HepG2 (cell line): ENCODE measurements around the gene NISCH. TPM values are rescaled to one million over a fixed set of nuclear protein-coding genes. Genes with fewer than 3 reads are reported as not detected.

Experiments
- ATF7 ChIP-seq, 2 experiments: fragments of 450-650 bp in 1 of 2; sonication (generic) in 1 of 2; formaldehyde crosslinking in 1 of 2; IDR thresholded peaks; 2 replicates each; pipeline versions ENCODE4 v1.4.0 to v1.6.1; 2016 to 2020; ENCODE audit warnings: antibody characterized with exemption in 1 of 2, mild to moderate bottlenecking in 1 of 2, missing genetic modification reagents in 1 of 2
- CBX2 ChIP-seq, 2 experiments: fragments of 200-600 bp in 1 of 2; sonication (generic); formaldehyde crosslinking in 1 of 2; IDR thresholded peaks; 2 replicates each; pipeline versions ENCODE4 v1.7.0 to v1.8.1; 2018 to 2022; ENCODE audit warnings: low read depth in 2 of 2, low read length in 1 of 2, mild to moderate bottlenecking in 1 of 2, missing genetic modification reagents in 1 of 2
- CBX5 ChIP-seq: sonication (generic); formaldehyde crosslinking; IDR thresholded peaks from 2 replicates; pipeline ENCODE4 v1.4.0; 2020; ENCODE audit warnings: missing genetic modification reagents, borderline replicate concordance
- FOXK2 ChIP-seq: fragments of 450-650 bp; IDR thresholded peaks from 2 replicates; pipeline ENCODE4 v1.6.1; 2016
- HDAC2 ChIP-seq: sonication (generic); formaldehyde crosslinking; IDR thresholded peaks from 2 replicates; pipeline ENCODE4 v1.4.0; 2020; ENCODE audit warnings: missing genetic modification reagents
- HOXD1 ChIP-seq: sonication (generic); formaldehyde crosslinking; IDR thresholded peaks from 2 replicates; pipeline ENCODE4 v1.5.0; 2020; ENCODE audit warnings: missing genetic modification reagents
- KDM3A ChIP-seq: IDR thresholded peaks from 2 replicates; pipeline ENCODE4 v1.6.1; 2018; ENCODE audit warnings: low read depth, missing compliant biosample characterization
- KDM6A ChIP-seq: IDR thresholded peaks from 2 replicates; pipeline ENCODE4 v1.6.1; 2016; ENCODE audit warnings: low read depth
- MAF1 ChIP-seq: sonication (generic); formaldehyde crosslinking; IDR thresholded peaks from 2 replicates; pipeline ENCODE4 v1.5.0; 2020; ENCODE audit warnings: missing genetic modification reagents, borderline replicate concordance
- MEIS2 ChIP-seq: sonication (generic); formaldehyde crosslinking; IDR thresholded peaks from 2 replicates; pipeline ENCODE4 v1.9.0; 2021; ENCODE audit warnings: mild to moderate bottlenecking, missing genetic modification reagents
- NCOA5 ChIP-seq: sonication (generic); formaldehyde crosslinking; IDR thresholded peaks from 2 replicates; pipeline ENCODE4 v1.4.0; 2020; ENCODE audit warnings: missing genetic modification reagents
- NONO ChIP-seq, 2 experiments: fragments of 450-650 bp in 1 of 2; sonication (generic) in 1 of 2; formaldehyde crosslinking in 1 of 2; IDR thresholded peaks in 1 of 2; conservative IDR thresholded peaks in 1 of 2; 2 replicates each; pipeline versions ENCODE4 v1.6.1 to v1.8.0; 2017 to 2022; ENCODE audit warnings: mild to moderate bottlenecking in 1 of 2, missing genetic modification reagents in 1 of 2, moderate library complexity in 1 of 2
- SNAI1 ChIP-seq: sonication (generic); formaldehyde crosslinking; IDR thresholded peaks from 2 replicates; pipeline ENCODE4 v1.5.0; 2020; ENCODE audit warnings: mild to moderate bottlenecking, missing genetic modification reagents, borderline replicate concordance
- SRF ChIP-seq: IDR thresholded peaks from 2 replicates; pipeline ENCODE4 v1.6.1; 2011; ENCODE audit warnings: mild to moderate bottlenecking, low read depth, low read length, moderate library complexity
- STAG1 ChIP-seq: sonication (generic); formaldehyde crosslinking; IDR thresholded peaks from 2 replicates; pipeline ENCODE4 v1.4.0; 2020; ENCODE audit warnings: missing genetic modification reagents
- ZFP36L2 ChIP-seq: sonication (generic); formaldehyde crosslinking; IDR thresholded peaks from 2 replicates; pipeline ENCODE4 v1.4.0; 2020; ENCODE audit warnings: missing genetic modification reagents
- ZFX ChIP-seq: sonication (generic); formaldehyde crosslinking; IDR thresholded peaks from 2 replicates; pipeline ENCODE4 v1.4.0; 2020; ENCODE audit warnings: mild to moderate bottlenecking, low read depth, missing genetic modification reagents, moderate library complexity
- ZNF263 ChIP-seq: sonication (generic); formaldehyde crosslinking; IDR thresholded peaks from 2 replicates; pipeline ENCODE4 v1.4.0; 2020; ENCODE audit warnings: missing genetic modification reagents
- ZNF337 ChIP-seq: sonication (generic); formaldehyde crosslinking; IDR thresholded peaks from 2 replicates; pipeline ENCODE4 v1.5.1; 2020; ENCODE audit warnings: missing genetic modification reagents, low read depth, mild to moderate bottlenecking, borderline replicate concordance
- ZNF550 ChIP-seq: sonication (generic); formaldehyde crosslinking; IDR thresholded peaks from 2 replicates; pipeline ENCODE4 v1.4.0; 2020; ENCODE audit warnings: mild to moderate bottlenecking, missing genetic modification reagents, borderline replicate concordance
- ZNF670 ChIP-seq: sonication (generic); formaldehyde crosslinking; IDR thresholded peaks from 2 replicates; pipeline ENCODE4 v1.8.0; 2022; ENCODE audit warnings: mild to moderate bottlenecking, missing genetic modification reagents, borderline replicate concordance
- ZNF850 ChIP-seq: sonication (generic); formaldehyde crosslinking; conservative IDR thresholded peaks from 2 replicates; pipeline ENCODE4 v1.9.0; 2021; ENCODE audit warnings: mild to moderate bottlenecking, missing genetic modification reagents
- polyA plus RNA-seq, 8 experiments: library from polyadenylated mRNA; depleted of rRNA in 3 of 8; stranded (reverse) in 7 of 8; unstranded in 1 of 8; fragments of >200 nt; fragmentation: Illumina TruSeq in 4 of 8; extraction: Trizol in 4 of 8; gene quantifications; 2 replicates each; pipeline versions ENCODE4 v1.2.1 to v1.2.3, GENCODE V29; 2011 to 2016; ENCODE audit warnings: low read depth in 4 of 8, missing spikeins in 1 of 8, mixed read lengths in 1 of 8; ENCODE audit not compliant: insufficient read depth in 1 of 8
- total RNA-seq, 5 experiments: library from RNA; depleted of rRNA; stranded (reverse); fragments of >200 nt; fragmentation: Illumina TruSeq; extraction: Trizol; gene quantifications; 2 replicates each; pipeline ENCODE4 v1.2.3, GENCODE V29; 2016; ENCODE audit warnings: low read depth in 1 of 5
- TF ChIP-seq, protein P1 (sequence below): IDR thresholded peaks from 2 replicates; pipeline ENCODE4 v1.6.1; 2018; ENCODE audit warnings: missing genetic modification reagents, mild to moderate bottlenecking, missing compliant biosample characterization
- TF ChIP-seq, protein P2 (sequence below), 2 experiments: fragments of 450-650 bp in 1 of 2; sonication (generic) in 1 of 2; formaldehyde crosslinking; IDR thresholded peaks; 2 replicates each; pipeline versions ENCODE4 v1.5.0 to v1.8.0; 2020 to 2022; ENCODE audit warnings: mild to moderate bottlenecking in 1 of 2, missing genetic modification reagents in 1 of 2
- TF ChIP-seq, protein P3 (sequence below), 2 experiments: sonication (generic) in 1 of 2; formaldehyde crosslinking in 1 of 2; IDR thresholded peaks; 2 replicates each; pipeline versions ENCODE4 v1.4.0 to v1.6.1; 2018 to 2020; ENCODE audit warnings: missing genetic modification reagents in 2 of 2, borderline replicate concordance in 1 of 2, low read depth in 1 of 2, mild to moderate bottlenecking in 1 of 2, missing biosample characterization in 1 of 2

NISCH gene
- total and polyA plus RNA-seq, 2 of the 13 experiments (the other 11 are each of a cell fraction or from before 2014, with no cell fraction given) = 27.0 to 47.6 TPM

DNA sequence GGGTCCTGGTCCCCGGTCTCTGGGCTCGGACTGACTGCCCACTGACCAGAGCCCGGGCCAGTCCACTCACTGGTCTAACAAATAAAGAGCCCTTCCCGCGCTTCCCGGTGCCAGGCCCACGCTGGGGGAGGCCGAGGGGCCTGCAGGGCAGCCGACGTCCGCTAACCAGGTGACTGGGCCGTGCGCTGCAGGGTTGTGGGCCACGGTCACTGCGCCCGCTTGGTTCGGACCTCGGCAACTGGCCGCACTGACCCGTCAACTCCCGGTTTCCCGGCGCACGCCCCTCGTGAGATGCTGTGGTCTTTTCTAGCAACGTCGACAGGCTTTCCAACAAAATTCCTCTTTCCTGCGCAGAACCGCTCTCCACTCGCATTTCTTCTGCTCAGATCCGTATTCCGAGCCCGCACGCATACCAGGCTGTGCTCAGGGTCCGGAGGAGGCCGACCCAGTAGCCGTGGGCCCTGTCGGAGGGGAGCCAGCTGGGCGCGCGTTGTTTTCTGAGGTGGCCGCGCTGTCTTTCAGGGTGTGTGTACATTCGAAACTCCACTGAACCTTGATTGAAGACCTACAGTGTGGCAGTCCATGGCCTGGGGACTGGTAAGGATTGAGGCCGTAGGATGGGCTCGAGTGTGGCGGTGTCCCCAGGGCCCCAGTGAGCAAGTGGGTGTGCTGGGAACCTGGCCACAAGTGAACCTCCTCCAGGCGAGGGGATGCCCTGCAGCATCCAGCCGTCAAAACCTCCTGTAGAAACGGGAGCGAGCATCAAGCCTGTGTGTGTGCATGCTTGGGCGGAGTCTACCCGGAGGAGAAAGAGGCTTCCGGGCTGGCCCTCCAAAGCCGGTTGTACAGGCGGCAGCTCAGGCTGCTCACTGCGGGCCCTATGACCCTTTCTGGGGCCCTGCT, 79.1 kb downstream of the NISCH start (continued):
- TF ChIP-seq, protein P1, sequence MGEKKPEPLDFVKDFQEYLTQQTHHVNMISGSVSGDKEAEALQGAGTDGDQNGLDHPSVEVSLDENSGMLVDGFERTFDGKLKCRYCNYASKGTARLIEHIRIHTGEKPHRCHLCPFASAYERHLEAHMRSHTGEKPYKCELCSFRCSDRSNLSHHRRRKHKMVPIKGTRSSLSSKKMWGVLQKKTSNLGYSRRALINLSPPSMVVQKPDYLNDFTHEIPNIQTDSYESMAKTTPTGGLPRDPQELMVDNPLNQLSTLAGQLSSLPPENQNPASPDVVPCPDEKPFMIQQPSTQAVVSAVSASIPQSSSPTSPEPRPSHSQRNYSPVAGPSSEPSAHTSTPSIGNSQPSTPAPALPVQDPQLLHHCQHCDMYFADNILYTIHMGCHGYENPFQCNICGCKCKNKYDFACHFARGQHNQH (CRISPR knock-in tag) = no peak; the same call in 1 of the 2 replicates
- TF ChIP-seq ZFX (CRISPR knock-in tag) = peak; percentile 95
- TF ChIP-seq, protein P2, sequence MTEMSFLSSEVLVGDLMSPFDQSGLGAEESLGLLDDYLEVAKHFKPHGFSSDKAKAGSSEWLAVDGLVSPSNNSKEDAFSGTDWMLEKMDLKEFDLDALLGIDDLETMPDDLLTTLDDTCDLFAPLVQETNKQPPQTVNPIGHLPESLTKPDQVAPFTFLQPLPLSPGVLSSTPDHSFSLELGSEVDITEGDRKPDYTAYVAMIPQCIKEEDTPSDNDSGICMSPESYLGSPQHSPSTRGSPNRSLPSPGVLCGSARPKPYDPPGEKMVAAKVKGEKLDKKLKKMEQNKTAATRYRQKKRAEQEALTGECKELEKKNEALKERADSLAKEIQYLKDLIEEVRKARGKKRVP (CRISPR knock-in tag; IDR thresholded peaks at IDR 0.05) = no peak
- TF ChIP-seq MEIS2 (CRISPR knock-in tag) = 0 out of 2 replicates have a peak, but pooled peaks have one; percentile 42
- TF ChIP-seq, protein P3, sequence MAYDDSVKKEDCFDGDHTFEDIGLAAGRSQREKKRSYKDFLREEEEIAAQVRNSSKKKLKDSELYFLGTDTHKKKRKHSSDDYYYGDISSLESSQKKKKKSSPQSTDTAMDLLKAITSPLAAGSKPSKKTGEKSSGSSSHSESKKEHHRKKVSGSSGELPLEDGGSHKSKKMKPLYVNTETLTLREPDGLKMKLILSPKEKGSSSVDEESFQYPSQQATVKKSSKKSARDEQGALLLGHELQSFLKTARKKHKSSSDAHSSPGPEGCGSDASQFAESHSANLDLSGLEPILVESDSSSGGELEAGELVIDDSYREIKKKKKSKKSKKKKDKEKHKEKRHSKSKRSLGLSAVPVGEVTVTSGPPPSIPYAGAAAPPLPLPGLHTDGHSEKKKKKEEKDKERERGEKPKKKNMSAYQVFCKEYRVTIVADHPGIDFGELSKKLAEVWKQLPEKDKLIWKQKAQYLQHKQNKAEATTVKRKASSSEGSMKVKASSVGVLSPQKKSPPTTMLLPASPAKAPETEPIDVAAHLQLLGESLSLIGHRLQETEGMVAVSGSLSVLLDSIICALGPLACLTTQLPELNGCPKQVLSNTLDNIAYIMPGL (CRISPR knock-in tag; IDR thresholded peaks at IDR 0.05; ENCODE audit: borderline replicate concordance in 1 of 2, low read depth in 1 of 2) = peak; percentile 15 to 79; a peak in 2 of 4 replicates
- no peak for TF ChIP-seq ZNF850
- TF ChIP-seq NONO (IDR thresholded peaks at IDR 0.05) = no peak
- no peak; the same call in 1 of the 2 replicates for TF ChIP-seq NONO (CRISPR knock-in tag; conservative IDR thresholded peaks at IDR 0.05)
- no peak for TF ChIP-seq SRF
- 0 out of 2 replicates have a peak, but pooled peaks have one; percentile 37 for TF ChIP-seq HOXD1 (CRISPR knock-in tag)
- TF ChIP-seq ZNF263 (CRISPR knock-in tag) = 0 out of 2 replicates have a peak, but pooled peaks have one; percentile 20
- no peak for TF ChIP-seq ZNF550
- no peak for TF ChIP-seq NCOA5 (CRISPR knock-in tag)
- peak; percentile 55; the same call in 1 of the 2 replicates for TF ChIP-seq SNAI1 (CRISPR knock-in tag)
- peak; percentile 35; the same call in 1 of the 2 replicates for TF ChIP-seq MAF1
- no peak for TF ChIP-seq ZNF670 (CRISPR knock-in tag)
- TF ChIP-seq CBX5 (CRISPR knock-in tag) = no peak
- TF ChIP-seq KDM6A (CRISPR knock-in tag) = no peak
- TF ChIP-seq ZNF337 (CRISPR knock-in tag) = peak; percentile 74; the same call in 1 of the 2 replicates
- 0 out of 2 replicates have a peak, but pooled peaks have one; percentile 11 for TF ChIP-seq FOXK2
- TF ChIP-seq CBX2 (IDR thresholded peaks at IDR 0.05; ENCODE audit: low read depth, low read length) = no peak
- TF ChIP-seq CBX2 (CRISPR knock-in tag; IDR thresholded peaks at IDR 0.05; ENCODE audit: low read depth) = no peak
- no peak for TF ChIP-seq ATF7 (IDR thresholded peaks at IDR 0.05)
- no peak for TF ChIP-seq ATF7 (CRISPR knock-in tag; IDR thresholded peaks at IDR 0.05)
- no peak for TF ChIP-seq STAG1 (CRISPR knock-in tag)
- no peak for TF ChIP-seq HDAC2
- TF ChIP-seq ZFP36L2 (CRISPR knock-in tag) = no peak
- 0 out of 2 replicates have a peak, but pooled peaks have one; percentile 62 for TF ChIP-seq KDM3A (CRISPR knock-in tag)
